ENCODE measurements around the gene SLC2A14. TPM values are rescaled to one million over a fixed set of nuclear protein-coding genes. Genes with fewer than 3 reads are reported as not detected.
A peak's percentile ranks its signal among the peaks of the same experiment; 100 is the strongest.
"Not testable (repeated sequence)": the region's sequence is repeated elsewhere in the genome, so short reads cannot be mapped to it uniquely, and the experiment has no call there.

The SLC2A14 gene
- total RNA-seq, 2 donors from 2014 or later: 10.7 TPM; not detected in 1

DNA sequence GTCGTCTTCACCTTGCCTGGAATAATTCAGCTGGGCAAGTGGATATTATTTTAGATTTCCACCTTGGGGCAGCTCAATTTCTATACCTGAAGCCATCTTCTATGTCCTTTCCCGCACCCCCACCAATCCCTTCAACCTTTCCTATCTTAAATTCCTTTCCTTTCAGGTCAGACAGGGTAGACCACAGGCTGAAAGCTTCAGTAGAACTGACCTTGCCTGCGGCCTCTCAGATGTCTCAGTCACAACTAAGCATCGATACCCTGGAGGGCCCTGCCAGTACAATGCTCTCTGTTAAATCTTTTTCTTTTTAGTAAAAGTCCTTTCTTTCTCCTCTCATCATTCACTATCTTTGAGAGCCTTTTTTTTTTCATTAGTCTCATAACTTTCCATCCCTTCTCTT, 38.9 kb downstream of the SLC2A14 start:
- WGBS: 91% methylated on average over 4 of the region's 4 CpGs
- Histone ChIP-seq H3K27ac (no peak overlapping the region), H3K9me3 (no peaks in the 10 kb centered on the region), H3K4me3 (no peak overlapping the region), H3K36me3 (no peaks in the 10 kb centered on the region), H3K4me1 (replicated peaks) (no peaks in the 10 kb centered on the region), H3K27me3 (replicated peaks; ENCODE audit: insufficient read depth) (no peaks in the 10 kb centered on the region)
- TF ChIP-seq POLR2AphosphoS5 (IDR thresholded peaks at IDR 0.05): no peak
- TF ChIP-seq, protein P1, sequence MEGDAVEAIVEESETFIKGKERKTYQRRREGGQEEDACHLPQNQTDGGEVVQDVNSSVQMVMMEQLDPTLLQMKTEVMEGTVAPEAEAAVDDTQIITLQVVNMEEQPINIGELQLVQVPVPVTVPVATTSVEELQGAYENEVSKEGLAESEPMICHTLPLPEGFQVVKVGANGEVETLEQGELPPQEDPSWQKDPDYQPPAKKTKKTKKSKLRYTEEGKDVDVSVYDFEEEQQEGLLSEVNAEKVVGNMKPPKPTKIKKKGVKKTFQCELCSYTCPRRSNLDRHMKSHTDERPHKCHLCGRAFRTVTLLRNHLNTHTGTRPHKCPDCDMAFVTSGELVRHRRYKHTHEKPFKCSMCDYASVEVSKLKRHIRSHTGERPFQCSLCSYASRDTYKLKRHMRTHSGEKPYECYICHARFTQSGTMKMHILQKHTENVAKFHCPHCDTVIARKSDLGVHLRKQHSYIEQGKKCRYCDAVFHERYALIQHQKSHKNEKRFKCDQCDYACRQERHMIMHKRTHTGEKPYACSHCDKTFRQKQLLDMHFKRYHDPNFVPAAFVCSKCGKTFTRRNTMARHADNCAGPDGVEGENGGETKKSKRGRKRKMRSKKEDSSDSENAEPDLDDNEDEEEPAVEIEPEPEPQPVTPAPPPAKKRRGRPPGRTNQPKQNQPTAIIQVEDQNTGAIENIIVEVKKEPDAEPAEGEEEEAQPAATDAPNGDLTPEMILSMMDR (IDR thresholded peaks at IDR 0.05): no peak
- no peak for TF ChIP-seq POLR2A (IDR thresholded peaks at IDR 0.05)
- no peak for DNase-seq (ENCODE audit: low spot score)
- intact Hi-C loops (cut with DNase I): no loop called here

- H3K4me1 ChIP-seq (replicated peaks); H3K27me3 ChIP-seq (replicated peaks; ENCODE audit: insufficient read depth); H3K27ac ChIP-seq; DNase-seq (ENCODE audit: low spot score); H3K36me3 ChIP-seq; intact Hi-C loops (cut with DNase I); H3K9me3 ChIP-seq; H3K4me3 ChIP-seq: not testable (repeated sequence)
- 84% methylated on average over 6 of the region's 6 CpGs for WGBS
Observed at GRCh38 chr12:7833201-7833600, 39.5 kb downstream of the SLC2A14 start.

- Histone ChIP-seq H3K4me1 (replicated peaks) (no peaks in the 10 kb centered on the region), H3K4me3 (no peak overlapping the region), H3K27me3 (replicated peaks; ENCODE audit: insufficient read depth) (no peaks in the 10 kb centered on the region), H3K36me3 (no peaks in the 10 kb centered on the region), H3K27ac (no peak overlapping the region), H3K9me3 (no peaks in the 10 kb centered on the region)
- 61% methylated on average over 6 of the region's 6 CpGs for WGBS
- intact Hi-C loops (cut with DNase I): no loop called here
- TF ChIP-seq, protein P1 (IDR thresholded peaks at IDR 0.05): peak in 1 of 4 experiments; percentile 26
- no peak for TF ChIP-seq POLR2A (IDR thresholded peaks at IDR 0.05)
- DNase-seq (ENCODE audit: low spot score): no peak
Observed at GRCh38 chr12:7832059-7832696, 40.5 kb downstream of the SLC2A14 start.

GRCh38 chr12:7829737-7830136, 43.0 kb downstream of the SLC2A14 start:
- H3K9me3 ChIP-seq; H3K27me3 ChIP-seq (replicated peaks; ENCODE audit: insufficient read depth); H3K27ac ChIP-seq; intact Hi-C loops (cut with DNase I); H3K36me3 ChIP-seq; H3K4me1 ChIP-seq (replicated peaks); H3K4me3 ChIP-seq; DNase-seq (ENCODE audit: low spot score): not testable (repeated sequence)
- WGBS: 90% methylated on average over 4 of the region's 4 CpGs

- intact Hi-C loops (cut with DNase I); DNase-seq (ENCODE audit: low spot score); H3K9me3 ChIP-seq; H3K4me3 ChIP-seq; H3K27ac ChIP-seq; H3K4me1 ChIP-seq (replicated peaks); H3K27me3 ChIP-seq (replicated peaks; ENCODE audit: insufficient read depth); H3K36me3 ChIP-seq: not testable (repeated sequence)
- WGBS: 57% methylated on average over 4 of the region's 4 CpGs
Observed at GRCh38 chr12:7825754-7826153, 47.0 kb downstream of the SLC2A14 start.

- intact Hi-C loops (cut with DNase I): no loop called here
- WGBS: 6% methylated on average over 2 of the region's 2 CpGs
Observed at GRCh38 chr12:7806863-7807487, 65.7 kb downstream of the SLC2A14 start.

DNA sequence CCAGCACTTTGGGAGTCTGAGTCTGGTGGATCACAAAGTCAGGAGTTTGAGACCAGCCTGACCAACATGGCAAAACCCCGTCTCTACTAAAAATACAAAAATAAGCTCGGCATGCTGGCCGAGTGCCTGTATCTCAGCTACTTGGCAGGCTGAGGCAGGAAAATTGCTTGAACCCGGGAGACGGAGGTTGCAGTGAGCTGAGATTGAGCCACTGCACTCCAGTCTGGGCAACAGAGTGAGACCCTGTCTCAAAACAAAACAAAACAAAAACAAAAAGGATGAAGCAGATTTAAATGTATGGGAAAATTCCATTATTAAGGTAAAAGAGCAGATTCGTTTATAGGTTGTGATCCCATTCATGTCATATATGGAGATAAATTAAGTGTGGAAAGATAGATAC, 66.4 kb downstream of the SLC2A14 start:
- H3K27ac ChIP-seq; DNase-seq (ENCODE audit: low spot score); H3K4me1 ChIP-seq (replicated peaks); H3K36me3 ChIP-seq; intact Hi-C loops (cut with DNase I); H3K27me3 ChIP-seq (replicated peaks; ENCODE audit: insufficient read depth); H3K9me3 ChIP-seq; H3K4me3 ChIP-seq: not testable (repeated sequence)
- WGBS: 61% methylated on average over 6 of the region's 6 CpGs

More at GRCh38 chr12:7806863-7807487, 65.7 kb downstream of the SLC2A14 start:
- Histone ChIP-seq H3K36me3 (no peaks in the 10 kb centered on the region), H3K27ac (no peak overlapping the region), H3K9me3 (no peaks in the 10 kb centered on the region), H3K27me3 (replicated peaks; ENCODE audit: insufficient read depth) (no peaks in the 10 kb centered on the region), H3K4me1 (replicated peaks) (no peaks in the 10 kb centered on the region), H3K4me3 (no peak overlapping the region)
- TF ChIP-seq, protein P1 (IDR thresholded peaks at IDR 0.05): peak in 3 of 4 experiments; percentile 50 to 57 (median 53)
- TF ChIP-seq POLR2AphosphoS5 (IDR thresholded peaks at IDR 0.05): no peak
- peak; percentile 15 for DNase-seq (ENCODE audit: low spot score)
